Sigmoid colon (tissue), 7 donors: Measurements from ENCODE around the gene TRMT2A. TPM values are rescaled to one million over a fixed set of nuclear protein-coding genes. Genes with fewer than 3 reads are reported as not detected.

Experiments
- DNase-seq: peaks from one replicate; pipeline ENCODE4 v3.0.0-alpha.2; 2019
- H3K27ac ChIP-seq, 4 donors: fragments of 200-600 bp; sonication (generic); one replicate each; pipeline ENCODE4 v1.5.1; 2016 to 2019; ENCODE audit warnings: mild to moderate bottlenecking in 1 of 4
- H3K27me3 ChIP-seq, 3 donors: fragments of 200-600 bp; sonication (generic); one replicate each; pipeline ENCODE4 v1.5.1; 2019; ENCODE audit warnings: mild to moderate bottlenecking in 1 of 3
- H3K36me3 ChIP-seq, 4 donors: fragments of 200-600 bp; sonication (generic); one replicate each; pipeline ENCODE4 v1.5.1; 2016 to 2019
- H3K4me1 ChIP-seq, 4 donors: fragments of 200-600 bp; sonication (generic); one replicate each; pipeline ENCODE4 v1.5.1; 2017 to 2019
- H3K4me3 ChIP-seq, 4 donors: fragments of 200-600 bp; sonication (generic); one replicate each; pipeline ENCODE4 v1.5.1; 2017 to 2019; ENCODE audit warnings: mild to moderate bottlenecking in 2 of 4, moderate library complexity in 1 of 4
- H3K9me3 ChIP-seq, 4 donors: fragments of 200-600 bp in 3 of 4; sonication (generic) in 3 of 4; one replicate each; pipeline versions ENCODE4 v1.5.1 to v1.6.1; 2013 to 2019
- CTCF ChIP-seq, 4 experiments: fragments of 450-650 bp in 3 of 4; fragments of 200-600 bp in 1 of 4; IDR thresholded peaks; one replicate each; pipeline ENCODE4 v1.5.1; 2016 to 2019; ENCODE audit warnings: antibody characterized with exemption in 4 of 4, mild to moderate bottlenecking in 3 of 4, moderate library complexity in 2 of 4
- EP300 ChIP-seq, 4 donors: sonication (generic); formaldehyde crosslinking; IDR thresholded peaks; one replicate each; pipeline ENCODE4 v1.6.1; 2017; ENCODE audit warnings: antibody characterized with exemption in 4 of 4
- POLR2A ChIP-seq, 2 donors: fragments of 450-650 bp; IDR thresholded peaks; one replicate each; pipeline ENCODE4 v1.6.1; 2016; ENCODE audit warnings: antibody characterized with exemption in 2 of 2, mild to moderate bottlenecking in 2 of 2, moderate library complexity in 2 of 2
- POLR2AphosphoS5 ChIP-seq, 4 donors: sonication (generic); formaldehyde crosslinking; IDR thresholded peaks; one replicate each; pipeline ENCODE4 v1.6.1; 2017; ENCODE audit warnings: antibody characterized with exemption in 4 of 4
- WGBS, 2 donors: extraction: QIAGEN DNeasy Blood & Tissue Kit; methylation state at CpG; one replicate each; pipeline ENCODE4 v1.1.7; 2013; 5-methylcytosine and 5-hydroxymethylcytosine counted together
- intact Hi-C: fragments of 100-400 bp; cut with DNase I; formaldehyde crosslinking; loops from one replicate; pipeline ENCODE4 v1.15.1; 2023
- polyA plus RNA-seq, 3 donors: library from polyadenylated mRNA; stranded (reverse); fragments of 200-250 nt; gene quantifications; one replicate each; pipeline ENCODE4 v1.2.3, GENCODE V29; 2013
- total RNA-seq, 4 donors: library from RNA; depleted of rRNA; stranded (reverse); fragments of >200 nt; gene quantifications; one replicate each; pipeline ENCODE4 v1.1.0, GENCODE V29; 2016
- donor health status: healthy with polysubstance abuse.
- donor health status: Bipolar disorder and iron deficiency.
- donor health status: healthy.

Gene TRMT2A
- total and polyA plus RNA-seq, 7 donors = 8.6 to 55.1 (median 43.7) TPM

DNA sequence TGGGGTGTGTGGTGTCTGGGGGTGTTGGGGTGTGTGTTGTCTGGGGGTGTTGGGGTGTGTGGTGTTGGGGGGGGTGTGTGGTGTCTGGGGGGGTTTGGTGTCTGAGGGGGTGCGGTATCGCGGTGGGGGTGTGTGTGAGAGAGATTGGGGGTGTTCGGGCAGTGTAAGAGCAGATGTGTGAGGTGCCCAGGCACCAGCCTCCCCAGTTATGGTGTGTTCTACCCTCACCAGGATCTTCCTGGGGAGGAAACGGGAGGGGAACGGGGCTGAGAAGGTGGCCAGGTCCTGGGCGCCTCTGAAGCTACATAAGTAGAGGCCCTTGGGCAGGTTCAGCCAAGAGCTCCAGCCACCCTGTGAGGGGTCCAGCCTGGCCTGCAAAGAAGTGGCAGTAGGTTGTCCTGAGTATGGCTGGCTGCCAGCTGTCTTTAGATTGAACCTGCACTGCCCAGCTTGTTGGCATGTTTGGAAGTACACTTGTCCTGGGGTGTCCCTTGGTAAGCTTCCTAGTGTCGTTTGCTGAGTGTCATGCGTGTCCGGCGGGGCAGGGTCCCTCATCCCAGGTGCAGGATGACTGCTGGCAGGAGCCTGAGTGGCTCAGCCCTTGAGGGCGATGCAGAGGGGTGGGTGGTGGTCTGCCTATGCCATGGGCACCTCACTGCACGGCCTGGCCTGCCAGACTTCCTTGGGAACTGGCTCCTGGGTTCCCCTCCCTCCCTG, 6.5 kb upstream of the TRMT2A start:
- H3K36me3 ChIP-seq = peaks cover 4 to 81% (median 39%) of the 10 kb centered on the region in 4 donors
- intact Hi-C loops = no loop called here
- no peak for DNase-seq
- no peaks in the 10 kb centered on the region for H3K27me3 ChIP-seq
- H3K9me3 ChIP-seq = no peaks in the 10 kb centered on the region
- H3K27ac ChIP-seq = no peak overlapping the region
- H3K4me3 ChIP-seq = no peak overlapping the region
- 91 to 94% methylated on average over 13 of the region's 13 CpGs for WGBS, 2 donors
- peaks cover 0 to 35% (median 17%) of the 10 kb centered on the region in 4 donors for H3K4me1 ChIP-seq
- no peak for TF ChIP-seq EP300 (IDR thresholded peaks at IDR 0.05)
- TF ChIP-seq POLR2A (IDR thresholded peaks at IDR 0.05) = no peak
- no peak for TF ChIP-seq POLR2AphosphoS5 (IDR thresholded peaks at IDR 0.05)
- TF ChIP-seq CTCF (IDR thresholded peaks at IDR 0.05) = no peak

- Histone ChIP-seq H3K9me3 (no peaks in the 10 kb centered on the region), H3K27me3 (no peaks in the 10 kb centered on the region), H3K4me1 (peaks cover 0 to 43% (median 26%) of the 10 kb centered on the region in 4 donors), H3K27ac (no peak overlapping the region), H3K36me3 (peaks cover 4 to 69% (median 36%) of the 10 kb centered on the region in 4 donors), H3K4me3 (no peak overlapping the region)
- TF ChIP-seq EP300 (IDR thresholded peaks at IDR 0.05) = no peak
- TF ChIP-seq CTCF (IDR thresholded peaks at IDR 0.05) = no peak
- 93 to 95% methylated on average over 22 of the region's 22 CpGs for WGBS, 2 donors
- intact Hi-C loops = no loop called here
- no peak for DNase-seq
Measured at GRCh38 chr22:20121856-20122415, 4.9 kb upstream of the TRMT2A start.

DNA sequence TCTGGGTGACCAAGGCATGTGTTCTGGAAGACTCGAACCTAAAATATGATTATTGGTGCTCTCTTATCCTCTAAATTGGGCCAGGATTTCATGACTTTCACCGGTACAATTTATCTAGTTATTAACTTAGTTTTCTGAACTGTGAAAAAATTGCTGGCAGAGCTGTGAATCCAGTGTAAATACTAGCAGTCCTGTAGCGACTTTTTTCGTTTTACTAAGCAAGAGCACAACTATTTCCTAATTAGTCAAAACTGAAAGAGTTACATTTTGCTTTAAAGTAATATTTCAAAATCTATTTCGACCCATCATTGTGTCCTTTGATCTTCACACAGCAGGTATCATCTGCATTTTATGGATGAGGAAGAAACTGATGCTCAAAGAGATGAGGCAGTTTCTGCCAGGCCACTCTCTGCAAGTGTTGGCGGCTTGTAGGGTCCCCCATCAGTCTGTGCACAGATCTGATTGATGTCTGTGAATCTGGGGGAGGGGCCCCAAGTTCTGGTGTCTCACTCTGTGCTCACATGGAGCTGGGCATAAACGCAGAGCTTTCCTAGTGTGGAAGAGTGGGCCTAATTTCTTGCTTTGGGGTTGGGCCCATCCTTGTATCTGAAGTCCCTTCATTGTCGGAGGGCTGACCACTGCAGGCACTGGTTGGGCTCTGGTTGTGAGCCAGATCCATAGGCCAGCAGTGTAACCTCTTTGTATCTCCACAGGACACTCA, 1.4 kb upstream of the TRMT2A start:
- H3K4me1 ChIP-seq = peaks cover 0 to 55% (median 44%) of the 10 kb centered on the region in 4 donors
- no peaks in the 10 kb centered on the region for H3K27me3 ChIP-seq
- peak overlapping the region; percentile 83 to 91 (median 88) for H3K27ac ChIP-seq
- peaks cover 4 to 52% (median 31%) of the 10 kb centered on the region in 4 donors for H3K36me3 ChIP-seq
- peak overlapping the region; percentile 67 to 93 (median 86) for H3K4me3 ChIP-seq
- no peaks in the 10 kb centered on the region for H3K9me3 ChIP-seq
- 20 to 21% methylated on average over 8 of the region's 8 CpGs for WGBS, 2 donors
- TF ChIP-seq POLR2AphosphoS5 (IDR thresholded peaks at IDR 0.05) (no peak), EP300 (IDR thresholded peaks at IDR 0.05) (no peak), CTCF (IDR thresholded peaks at IDR 0.05) (no peak), POLR2A (IDR thresholded peaks at IDR 0.05) (no peak)
- DNase-seq = no peak
- intact Hi-C loops = loop anchor here (5.0 to 10.0 kb wide), 4 partner anchors 36 to 164 kb away; partner anchors contain the start of genes DGCR8 and TANGO2

DNA sequence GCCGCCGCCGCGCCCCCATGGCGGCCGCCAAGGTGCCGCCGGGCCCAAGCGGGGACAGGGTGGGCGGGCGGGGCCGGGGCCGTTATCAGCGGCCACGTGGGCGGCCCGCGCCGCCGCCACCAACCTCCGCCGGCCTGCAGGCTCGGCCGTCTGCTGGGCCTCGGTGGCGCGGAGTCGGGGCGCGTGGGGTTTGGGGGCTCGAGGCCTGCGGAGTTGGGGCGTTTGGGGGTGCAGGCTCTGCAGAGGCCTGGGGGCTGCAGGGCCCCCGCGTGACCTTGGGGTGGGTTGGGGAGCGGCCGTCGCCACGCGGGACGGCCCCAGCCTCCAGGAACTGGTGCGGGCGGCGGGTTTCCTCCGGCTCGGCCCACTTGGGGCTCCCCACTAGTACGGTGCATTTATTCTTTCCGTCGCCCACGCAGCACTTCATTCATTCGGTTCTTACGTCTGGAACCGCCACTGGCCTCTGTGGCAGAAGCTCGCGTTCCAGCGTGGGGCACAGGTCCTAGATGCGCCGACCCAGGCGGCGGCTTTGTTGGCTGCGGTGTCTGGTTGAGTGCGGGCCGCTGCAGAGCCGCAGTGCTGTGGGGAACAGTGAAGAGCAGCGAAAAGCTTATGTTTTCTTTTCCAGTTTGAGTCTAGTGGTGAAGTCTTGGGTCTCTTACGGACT, 740 bp upstream of the TRMT2A start:
- intact Hi-C loops = loop anchor here (5.0 to 10.0 kb wide), 4 partner anchors 35 to 163 kb away; partner anchors contain the start of genes DGCR8 and TANGO2
- no peak for TF ChIP-seq POLR2AphosphoS5 (IDR thresholded peaks at IDR 0.05)
- no peak for DNase-seq
- Histone ChIP-seq H3K27ac (peak overlapping the region; percentile 83 to 91 (median 88)), H3K4me1 (peaks cover 0 to 55% (median 44%) of the 10 kb centered on the region in 4 donors), H3K36me3 (peaks cover 4 to 57% (median 34%) of the 10 kb centered on the region in 4 donors), H3K4me3 (peak overlapping the region; percentile 67 to 93 (median 86)), H3K27me3 (no peaks in the 10 kb centered on the region), H3K9me3 (no peaks in the 10 kb centered on the region)
- 0% methylated on average over 66 of the region's 66 CpGs for WGBS, 2 donors
